NCI-H2171 (cell line): Measurements from ENCODE around the gene BCL10.

Source experiments
- DNase-seq: peaks from one replicate; lab custom pipeline; 2025; lab: John Stamatoyannopoulos, UW

BCL10 gene

GRCh38 chr1:85220756-85221201, 55.7 kb downstream of the BCL10 start:
- DNase-seq = no peak

- no peak for DNase-seq
These were observed 56.4 kb downstream of the BCL10 start for GRCh38 chr1:85219853-85220610.

GRCh38 chr1:85216697-85217096, 59.7 kb downstream of the BCL10 start:
- no peak for DNase-seq
